Measurements from ENCODE around the gene USP15.
"Not testable (repeated sequence)": the region's sequence is repeated elsewhere in the genome, so short reads cannot be mapped to it uniquely, and the experiment has no call there.

USP15 gene

DNA sequence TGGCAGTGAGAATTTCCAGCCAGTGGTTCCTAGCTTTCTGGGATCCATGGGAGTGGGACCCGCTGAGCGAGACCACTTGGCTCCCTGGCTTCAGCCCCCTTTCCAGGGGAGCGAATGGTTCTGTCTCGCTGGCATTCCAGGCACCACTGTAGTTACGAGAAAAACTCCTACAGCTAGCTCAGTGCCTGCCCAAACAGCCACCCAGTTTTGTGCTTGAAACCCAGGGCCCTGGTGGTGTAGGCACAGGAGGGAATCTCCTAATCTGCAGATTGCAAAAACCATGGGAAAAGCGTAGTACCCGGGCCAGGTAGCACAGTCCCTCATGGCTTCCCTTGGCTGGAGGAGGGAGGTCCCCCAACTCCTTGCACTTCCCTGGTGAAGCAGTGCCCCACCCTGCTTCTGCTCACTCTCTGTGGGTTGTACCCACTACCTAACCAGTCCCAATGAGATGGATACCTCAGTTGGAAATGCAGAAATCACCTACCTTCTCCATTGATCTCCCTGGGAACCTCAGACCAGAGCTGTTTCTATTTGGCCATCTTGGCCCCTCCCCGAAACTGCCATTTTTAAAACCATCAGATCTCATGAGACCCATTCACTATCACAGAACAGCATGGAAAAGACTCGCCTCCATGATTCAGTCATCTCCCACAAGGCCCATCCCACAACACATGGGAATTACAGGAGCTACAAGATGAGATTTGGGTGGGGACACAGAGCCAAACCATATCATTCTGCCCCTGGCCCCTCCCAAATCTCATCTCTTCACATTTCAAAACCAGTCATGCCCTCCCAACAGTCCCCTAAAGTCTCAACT, 83.3 kb downstream of the USP15 start:
- H3K4me1 ChIP-seq (ENCODE audit: control insufficient read depth, insufficient read depth, low read length); H3K27ac ChIP-seq (ENCODE audit: extremely low read depth, low read depth, low read length); H3K36me3 ChIP-seq (ENCODE audit: control insufficient read depth in 2 of 2, insufficient read depth in 1 of 2, low read length in 2 of 2); H3K4me3 ChIP-seq (ENCODE audit: low read depth, low read length); H3K9me3 ChIP-seq (ENCODE audit: control insufficient read depth, insufficient read depth, low read depth, low read length): not testable (repeated sequence)
- CTCF ChIA-PET = interaction anchor here (0.6 kb wide), 1 partner anchor 13 kb away, joined by 3 read pairs; no protein-coding TSS in a partner anchor
- POLR2A ChIA-PET = interaction anchor here (0.6 kb wide), 1 partner anchor 1423 kb away, joined by 3 read pairs; no protein-coding TSS in a partner anchor

DNA sequence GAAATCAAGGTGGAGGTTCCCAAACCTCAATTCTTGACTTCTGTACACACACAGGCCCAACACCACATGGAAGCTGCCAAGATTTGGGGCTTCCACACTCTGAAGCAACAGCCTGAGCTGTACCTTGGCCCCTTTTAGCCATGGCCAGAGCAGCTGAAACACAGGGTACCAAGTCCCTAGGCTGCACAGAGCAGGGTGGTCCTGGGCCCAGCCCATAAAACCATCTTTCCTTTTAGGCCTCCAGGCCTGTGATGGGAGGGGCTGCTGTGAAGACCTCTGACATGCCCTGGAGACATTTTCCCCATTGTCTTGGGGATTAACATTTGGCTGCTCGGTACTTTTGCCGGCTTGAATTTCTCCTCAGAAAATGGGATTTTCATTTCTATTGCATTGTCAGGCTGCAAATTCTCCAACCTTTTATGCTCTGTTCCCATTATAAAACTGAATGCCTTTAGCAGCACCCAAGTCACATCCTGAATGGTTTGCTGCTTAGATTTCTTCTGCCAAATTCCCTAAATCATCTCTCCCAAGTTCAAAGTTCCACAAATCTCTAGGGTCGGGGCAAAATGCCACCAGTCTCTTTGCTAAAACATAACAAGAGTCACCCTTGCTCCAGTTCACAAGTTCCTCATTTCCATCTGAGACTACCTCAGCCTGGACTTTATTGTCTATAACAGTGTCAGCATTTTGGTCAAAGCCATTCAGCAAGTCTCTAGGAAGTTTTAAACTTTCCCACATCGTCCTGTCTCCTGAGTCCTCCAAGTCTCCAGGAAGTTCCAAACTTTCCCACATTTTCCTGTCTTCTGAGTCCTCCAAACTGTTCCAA, 84.7 kb downstream of the USP15 start:
- H3K36me3 ChIP-seq (ENCODE audit: control insufficient read depth in 2 of 2, insufficient read depth in 1 of 2, low read length in 2 of 2); CTCF ChIA-PET; H3K4me1 ChIP-seq (ENCODE audit: control insufficient read depth, insufficient read depth, low read length); POLR2A ChIA-PET; H3K4me3 ChIP-seq (ENCODE audit: low read depth, low read length); H3K27ac ChIP-seq (ENCODE audit: extremely low read depth, low read depth, low read length); H3K9me3 ChIP-seq (ENCODE audit: control insufficient read depth, insufficient read depth, low read depth, low read length): not testable (repeated sequence)

DNA sequence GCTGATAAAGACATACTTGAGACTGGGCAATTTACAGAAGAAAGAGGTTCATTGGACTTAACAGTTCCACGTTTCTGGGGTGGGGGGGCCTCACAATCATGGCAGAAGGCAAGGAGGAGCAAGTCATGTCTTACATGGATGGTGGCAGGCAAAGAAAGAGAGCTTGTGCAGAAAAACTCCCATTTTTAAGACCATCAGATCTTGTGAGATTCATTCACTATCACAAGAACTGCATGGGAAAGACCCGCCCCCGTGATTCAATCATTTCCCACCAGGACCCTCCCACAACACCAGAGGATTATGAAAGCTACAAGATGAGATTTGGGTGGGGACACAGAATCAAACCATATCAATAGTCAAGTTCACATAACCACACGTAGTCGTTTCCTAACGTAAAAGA, 85.5 kb downstream of the USP15 start:
- Histone ChIP-seq H3K36me3 (ENCODE audit: control insufficient read depth in 2 of 2, insufficient read depth in 1 of 2, low read length in 2 of 2) (peaks cover 0 to 2% of the 10 kb centered on the region in 2 experiments; a peak in 1 of 3 replicates), H3K4me1 (ENCODE audit: control insufficient read depth, insufficient read depth, low read length) (no peaks in the 10 kb centered on the region), H3K4me3 (ENCODE audit: low read depth, low read length) (no peak overlapping the region), H3K27ac (ENCODE audit: extremely low read depth, low read depth, low read length) (no peak overlapping the region), H3K9me3 (ENCODE audit: control insufficient read depth, insufficient read depth, low read depth, low read length) (no peaks in the 10 kb centered on the region)
- POLR2A ChIA-PET = no interaction called here
- TF ChIP-seq, protein P1, sequence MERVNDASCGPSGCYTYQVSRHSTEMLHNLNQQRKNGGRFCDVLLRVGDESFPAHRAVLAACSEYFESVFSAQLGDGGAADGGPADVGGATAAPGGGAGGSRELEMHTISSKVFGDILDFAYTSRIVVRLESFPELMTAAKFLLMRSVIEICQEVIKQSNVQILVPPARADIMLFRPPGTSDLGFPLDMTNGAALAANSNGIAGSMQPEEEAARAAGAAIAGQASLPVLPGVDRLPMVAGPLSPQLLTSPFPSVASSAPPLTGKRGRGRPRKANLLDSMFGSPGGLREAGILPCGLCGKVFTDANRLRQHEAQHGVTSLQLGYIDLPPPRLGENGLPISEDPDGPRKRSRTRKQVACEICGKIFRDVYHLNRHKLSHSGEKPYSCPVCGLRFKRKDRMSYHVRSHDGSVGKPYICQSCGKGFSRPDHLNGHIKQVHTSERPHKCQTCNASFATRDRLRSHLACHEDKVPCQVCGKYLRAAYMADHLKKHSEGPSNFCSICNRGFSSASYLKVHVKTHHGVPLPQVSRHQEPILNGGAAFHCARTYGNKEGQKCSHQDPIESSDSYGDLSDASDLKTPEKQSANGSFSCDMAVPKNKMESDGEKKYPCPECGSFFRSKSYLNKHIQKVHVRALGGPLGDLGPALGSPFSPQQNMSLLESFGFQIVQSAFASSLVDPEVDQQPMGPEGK (tag by site-specific recombination; IDR thresholded peaks at IDR 0.05) = no peak
- no peak for TF ChIP-seq ZNF558 (tag by site-specific recombination; IDR thresholded peaks at IDR 0.05)
- TF ChIP-seq ZBTB20 (tag by site-specific recombination; IDR thresholded peaks at IDR 0.05) = no peak
- TF ChIP-seq TRIM28 (IDR thresholded peaks at IDR 0.05; ENCODE audit: borderline replicate concordance, low read length) = no peak
- no peak for TF ChIP-seq ZNF624 (tag by site-specific recombination; IDR thresholded peaks at IDR 0.05)
- no peak for TF ChIP-seq ZNF621 (tag by site-specific recombination; IDR thresholded peaks at IDR 0.05)
- no peak for TF ChIP-seq ZNF792 (tag by site-specific recombination; IDR thresholded peaks at IDR 0.05)
- TF ChIP-seq ZNF169 (tag by site-specific recombination; IDR thresholded peaks at IDR 0.05) = no peak
- TF ChIP-seq GLI2 (tag by site-specific recombination; IDR thresholded peaks at IDR 0.05; ENCODE audit: borderline replicate concordance, low read depth) = no peak
- no peak for TF ChIP-seq ZNF585B (tag by site-specific recombination; IDR thresholded peaks at IDR 0.05)
- TF ChIP-seq, protein P2, sequence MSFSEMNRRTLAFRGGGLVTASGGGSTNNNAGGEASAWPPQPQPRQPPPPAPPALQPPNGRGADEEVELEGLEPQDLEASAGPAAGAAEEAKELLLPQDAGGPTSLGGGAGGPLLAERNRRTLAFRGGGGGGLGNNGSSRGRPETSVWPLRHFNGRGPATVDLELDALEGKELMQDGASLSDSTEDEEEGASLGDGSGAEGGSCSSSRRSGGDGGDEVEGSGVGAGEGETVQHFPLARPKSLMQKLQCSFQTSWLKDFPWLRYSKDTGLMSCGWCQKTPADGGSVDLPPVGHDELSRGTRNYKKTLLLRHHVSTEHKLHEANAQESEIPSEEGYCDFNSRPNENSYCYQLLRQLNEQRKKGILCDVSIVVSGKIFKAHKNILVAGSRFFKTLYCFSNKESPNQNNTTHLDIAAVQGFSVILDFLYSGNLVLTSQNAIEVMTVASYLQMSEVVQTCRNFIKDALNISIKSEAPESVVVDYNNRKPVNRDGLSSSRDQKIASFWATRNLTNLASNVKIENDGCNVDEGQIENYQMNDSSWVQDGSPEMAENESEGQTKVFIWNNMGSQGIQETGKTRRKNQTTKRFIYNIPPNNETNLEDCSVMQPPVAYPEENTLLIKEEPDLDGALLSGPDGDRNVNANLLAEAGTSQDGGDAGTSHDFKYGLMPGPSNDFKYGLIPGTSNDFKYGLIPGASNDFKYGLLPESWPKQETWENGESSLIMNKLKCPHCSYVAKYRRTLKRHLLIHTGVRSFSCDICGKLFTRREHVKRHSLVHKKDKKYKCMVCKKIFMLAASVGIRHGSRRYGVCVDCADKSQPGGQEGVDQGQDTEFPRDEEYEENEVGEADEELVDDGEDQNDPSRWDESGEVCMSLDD (tag by site-specific recombination; IDR thresholded peaks at IDR 0.05) = no peak
- TF ChIP-seq ZNF529 (tag by site-specific recombination; IDR thresholded peaks at IDR 0.05; ENCODE audit: insufficient replicate concordance) = no peak
- CTCF ChIA-PET = no interaction called here
